ENCODE data around the gene PALD1. TPM values are rescaled to one million over a fixed set of nuclear protein-coding genes. Genes with fewer than 3 reads are reported as not detected.
A peak's percentile ranks its signal among the peaks of the same experiment; 100 is the strongest.

The PALD1 gene
- total and polyA plus RNA-seq, 2 of the 4 experiments (the other 2 are of a cell fraction): 0.12 to 0.18 TPM

GRCh38 chr10:70552586-70552985 is 74.0 kb downstream of the PALD1 start:
- Histone ChIP-seq H2BK15ac (ENCODE audit: low read depth, low read length) (peak overlapping the region; percentile 37; the same call in 1 of the 3 replicates), H4K5ac (ENCODE audit: low read depth, low read length) (no peak overlapping the region), H3K4me2 (ENCODE audit: low read depth, low read length) (no peak overlapping the region; the same call in 1 of the 2 replicates), H3K18ac (ENCODE audit: low read depth, low read length) (peak overlapping the region; percentile 14; the same call in 1 of the 2 replicates), H3K9me1 (ENCODE audit: insufficient read depth, low read length) (peaks cover 11% of the 10 kb centered on the region), H3K79me1 (ENCODE audit: low read depth in 1 of 2, low read length in 2 of 2) (no peaks in the 10 kb centered on the region), H2AK5ac (ENCODE audit: low read depth, low read length) (0 out of 2 replicates have a peak overlapping the region, but pooled peaks have one; percentile 72), H3K27ac (ENCODE audit: insufficient read depth, low read length) (peak overlapping the region; percentile 19; the same call in 1 of the 2 replicates), H3K27me3 (ENCODE audit: control insufficient read depth, insufficient read depth, low read length) (no peaks in the 10 kb centered on the region; the same call in 1 of the 2 replicates), H2AFZ (replicated peaks; ENCODE audit: low read length, poor library complexity) (no peak overlapping the region), H3K4ac (ENCODE audit: low read depth, low read length) (peak overlapping the region; percentile 26; the same call in 1 of the 2 replicates), H3K36me3 (ENCODE audit: control insufficient read depth, insufficient read depth, low read length) (no peaks in the 10 kb centered on the region), H4K20me1 (ENCODE audit: insufficient read depth, low read length) (no peaks in the 10 kb centered on the region), H4K8ac (ENCODE audit: low read depth in 2 of 2, low read length in 2 of 2) (peak overlapping the region; percentile 29 to 48; a peak in 3 of 4 replicates), H2BK20ac (ENCODE audit: low read depth, low read length) (peak overlapping the region; percentile 47; the same call in 1 of the 2 replicates), H3K14ac (replicated peaks; ENCODE audit: low read depth, low read length) (0 out of 2 replicates have a peak overlapping the region, but pooled peaks have one; percentile 24), H3K4me3 (ENCODE audit: insufficient read depth, low read depth, low read length) (no peak overlapping the region), H4K91ac (ENCODE audit: insufficient read depth, low read depth, low read length) (peak overlapping the region; percentile 71), H3K9me3 (ENCODE audit: control insufficient read depth, insufficient read depth, low read length) (no peaks in the 10 kb centered on the region), H3K23ac (ENCODE audit: low read depth, low read length) (no peak overlapping the region), H3K4me1 (ENCODE audit: control insufficient read depth, insufficient read depth, low read length) (peaks cover 9% of the 10 kb centered on the region), H2BK5ac (ENCODE audit: low read depth, low read length, poor library complexity, severe bottlenecking) (no peak overlapping the region), H3K56ac (ENCODE audit: extremely low read depth, insufficient read depth, low read length) (no peak overlapping the region), H3K9ac (ENCODE audit: low read depth, low read length) (no peak overlapping the region), H2AK9ac (replicated peaks; ENCODE audit: low read depth, low read length, poor library complexity) (no peak overlapping the region), H2BK120ac (ENCODE audit: low read depth, low read length) (peak overlapping the region; percentile 60; the same call in 1 of the 2 replicates)
- CTCF ChIA-PET: interaction anchor here (1.0 kb wide), 1 partner anchor 91 kb away, joined by 3 read pairs; no protein-coding TSS in a partner anchor
- intact Hi-C loops (cut with micrococcal nuclease) (loop anchor here (5.0 kb wide), 1 partner anchor 120 kb away; the partner anchor contains the start of gene ADAMTS14), dilution Hi-C loops (cut with HindIII; ENCODE audit: low sequenced_read_pairs, unreplicated experiment) (no loop called here), in situ Hi-C loops (cut with MboI; ENCODE audit: low sequenced_read_pairs) (loop anchor here (5.0 kb wide), 1 partner anchor 330 kb away; no protein-coding TSS in a partner anchor)
- POLR2A ChIA-PET (ENCODE audit: unreplicated experiment): no interaction called here
- DNase-seq (peak; percentile 31), ATAC-seq (ENCODE audit: low read depth) (no peak)
- no TSS peak for BruUV-seq (replicated peaks)
- TF ChIP-seq RCOR1 (IDR thresholded peaks at IDR 0.05; ENCODE audit: insufficient replicate concordance, low read length) (no peak), RFX5 (IDR thresholded peaks at IDR 0.05; ENCODE audit: low read depth, low read length) (no peak), SMC3 (IDR thresholded peaks at IDR 0.05; ENCODE audit: low read depth, low read length) (no peak), POLR2A (IDR thresholded peaks at IDR 0.05; ENCODE audit: low read depth, low read length) (no peak), CHD1 (IDR thresholded peaks at IDR 0.05; ENCODE audit: low read depth, low read length) (no peak), USF2 (IDR thresholded peaks at IDR 0.05; ENCODE audit: low read depth, low read length) (no peak), CEBPB (IDR thresholded peaks at IDR 0.05; ENCODE audit: low read depth, low read length) (no peak), ELK1 (IDR thresholded peaks at IDR 0.05; ENCODE audit: borderline replicate concordance, low read depth, low read length) (no peak), BHLHE40 (IDR thresholded peaks at IDR 0.05; ENCODE audit: low read depth, low read length) (no peak), MXI1 (IDR thresholded peaks at IDR 0.05; ENCODE audit: borderline replicate concordance, low read depth, low read length) (no peak), MAZ (IDR thresholded peaks at IDR 0.05; ENCODE audit: borderline replicate concordance, low read depth, low read length) (no peak), MAFK (IDR thresholded peaks at IDR 0.05; ENCODE audit: low read depth, low read length) (no peak), CTCF (conservative IDR thresholded peaks at IDR 0.05; ENCODE audit: low read depth, low read length) (no peak)
- WGBS, 2 experiments (ENCODE audit: extremely low coverage in 2 of 2, insufficient read length in 1 of 2): 49% methylated on average over 2 of the region's 6 CpGs; no CpG with 5 or more reads in 1 of the 2 experiments

Measured in IMR-90 (cell line).